Esophagus squamous epithelium (tissue), 4 donors: ENCODE results near the gene TSPAN18.

Experiments
- CTCF ChIP-seq, 6 experiments: fragments of 450-650 bp in 4 of 6; fragments of 200-600 bp in 2 of 6; sonication (generic) in 2 of 6; IDR thresholded peaks; one replicate each; pipeline ENCODE4 v1.5.1; 2016 to 2019; ENCODE audit warnings: antibody characterized with exemption in 6 of 6, mild to moderate bottlenecking in 4 of 6, moderate library complexity in 4 of 6
- POLR2A ChIP-seq, 4 donors: fragments of 450-650 bp; IDR thresholded peaks; one replicate each; pipeline ENCODE4 v1.6.1; 2017; ENCODE audit warnings: antibody characterized with exemption in 4 of 4, mild to moderate bottlenecking in 4 of 4, moderate library complexity in 3 of 4

- TF ChIP-seq CTCF (IDR thresholded peaks at IDR 0.05) (no peak), POLR2A (IDR thresholded peaks at IDR 0.05) (no peak)
These were observed 190.1 kb downstream of the TSPAN18 start for GRCh38 chr11:44916801-44917385.
